M059J (cell line): ENCODE results near the gene KCNJ18. TPM values are rescaled to one million over a fixed set of nuclear protein-coding genes. Genes with fewer than 3 reads are reported as not detected.
"Not testable (repeated sequence)": the region's sequence is repeated elsewhere in the genome, so short reads cannot be mapped to it uniquely, and the experiment has no call there.

ENCODE experiments used
- DNase-seq: peaks from one replicate; pipeline ENCODE4 v3.0.0-alpha.2; 2012; ENCODE audit warnings: low read depth
- total RNA-seq: library from RNA; depleted of rRNA; stranded (reverse); fragments of >200 nt; shearing (Covaris generic); gene quantifications from 2 replicates; pipeline ENCODE4 v1.2.3, GENCODE V29; 2014

The KCNJ18 gene
- total RNA-seq, 1 experiment from 2014 or later, result not detected

- DNase-seq, result not testable (repeated sequence)
These were observed 7.9 kb upstream of the KCNJ18 start for GRCh38 chr17:21684384-21684783.

GRCh38 chr17:21685061-21685795 lies 7.1 kb upstream of the KCNJ18 start:
- not testable (repeated sequence) for DNase-seq

GRCh38 chr17:21686165-21687015 lies 5.9 kb upstream of the KCNJ18 start:
- no peak for DNase-seq

GRCh38 chr17:21687136-21687953 lies 5.0 kb upstream of the KCNJ18 start:
- DNase-seq, result no peak

GRCh38 chr17:21688293-21688949 lies 3.9 kb upstream of the KCNJ18 start:
- no peak for DNase-seq

- DNase-seq, result peak; percentile 94
These were observed 2.7 kb upstream of the KCNJ18 start for GRCh38 chr17:21689604-21690003.

- DNase-seq, result not testable (repeated sequence)
These were observed 1.5 kb upstream of the KCNJ18 start for GRCh38 chr17:21690811-21691210.

GRCh38 chr17:21691481-21691880 lies 842 bp upstream of the KCNJ18 start:
- DNase-seq, result not testable (repeated sequence)

- not testable (repeated sequence) for DNase-seq
These were observed 362 bp downstream of the KCNJ18 start for GRCh38 chr17:21692704-21693065.

GRCh38 chr17:21693391-21693796 lies 1.1 kb downstream of the KCNJ18 start:
- not testable (repeated sequence) for DNase-seq

- peak; percentile 64 for DNase-seq
These were observed 1.6 kb downstream of the KCNJ18 start for GRCh38 chr17:21693937-21694336.

- DNase-seq, result not testable (repeated sequence)
These were observed 3.9 kb downstream of the KCNJ18 start for GRCh38 chr17:21696227-21696626.

- DNase-seq, result not testable (repeated sequence)
These were observed 4.7 kb downstream of the KCNJ18 start for GRCh38 chr17:21696842-21697507.

- DNase-seq, result not testable (repeated sequence)
These were observed 5.2 kb downstream of the KCNJ18 start for GRCh38 chr17:21697508-21697860.

GRCh38 chr17:21698437-21699075 lies 6.2 kb downstream of the KCNJ18 start:
- peak; percentile 36 for DNase-seq

- not testable (repeated sequence) for DNase-seq
These were observed 6.8 kb downstream of the KCNJ18 start for GRCh38 chr17:21699124-21699523.

- DNase-seq, result peak; percentile 15
These were observed 7.4 kb downstream of the KCNJ18 start for GRCh38 chr17:21699573-21700236.

- not testable (repeated sequence) for DNase-seq
These were observed 8.8 kb downstream of the KCNJ18 start for GRCh38 chr17:21701090-21701489.

GRCh38 chr17:21702029-21702428 lies 9.7 kb downstream of the KCNJ18 start:
- DNase-seq, result not testable (repeated sequence)

- not testable (repeated sequence) for DNase-seq
These were observed 10.2 kb downstream of the KCNJ18 start for GRCh38 chr17:21702521-21702920.
